NCI-H460 (cell line): ENCODE results near the gene SMOC2. TPM values are rescaled to one million over a fixed set of nuclear protein-coding genes. Genes with fewer than 3 reads are reported as not detected.
"Not testable (repeated sequence)": the region's sequence is repeated elsewhere in the genome, so short reads cannot be mapped to it uniquely, and the experiment has no call there.

ENCODE experiments used
- DNase-seq: peaks from one replicate; pipeline ENCODE4 v3.0.0-alpha.2; 2016; ENCODE audit warnings: low read depth; ENCODE audit errors: extremely low read depth
- total RNA-seq: library from RNA; depleted of rRNA; stranded (reverse); fragments of >200 nt; shearing (Covaris generic); gene quantifications from 2 replicates; pipeline ENCODE4 v1.2.3, GENCODE V29; 2014

SMOC2 gene
- total RNA-seq, 1 experiment from 2014 or later: not detected

- no peak for DNase-seq
Observed at GRCh38 chr6:168670401-168670985, 229.5 kb downstream of the SMOC2 start.

- no peak for DNase-seq
Observed at GRCh38 chr6:168671028-168671862, 230.3 kb downstream of the SMOC2 start.

- no peak for DNase-seq
Observed at GRCh38 chr6:168671863-168672546, 231.0 kb downstream of the SMOC2 start.

GRCh38 chr6:168674595-168674994 is 233.6 kb downstream of the SMOC2 start:
- no peak for DNase-seq

GRCh38 chr6:168675375-168675774 is 234.4 kb downstream of the SMOC2 start:
- DNase-seq: no peak

GRCh38 chr6:168675933-168676551 is 235.1 kb downstream of the SMOC2 start:
- no peak for DNase-seq

- DNase-seq: no peak
Observed at GRCh38 chr6:168676552-168677322, 235.8 kb downstream of the SMOC2 start.

GRCh38 chr6:168677323-168677781 is 236.4 kb downstream of the SMOC2 start:
- not testable (repeated sequence) for DNase-seq

- DNase-seq: no peak
Observed at GRCh38 chr6:168678077-168678476, 237.1 kb downstream of the SMOC2 start.

- no peak for DNase-seq
Observed at GRCh38 chr6:168678588-168678987, 237.6 kb downstream of the SMOC2 start.

- no peak for DNase-seq
Observed at GRCh38 chr6:168681748-168682147, 240.8 kb downstream of the SMOC2 start.

GRCh38 chr6:168683621-168684020 is 242.6 kb downstream of the SMOC2 start:
- DNase-seq: no peak

GRCh38 chr6:168684471-168684870 is 243.5 kb downstream of the SMOC2 start:
- DNase-seq: no peak

- no peak for DNase-seq
Observed at GRCh38 chr6:168684906-168685305, 243.9 kb downstream of the SMOC2 start.

GRCh38 chr6:168686029-168686738 is 245.2 kb downstream of the SMOC2 start:
- no peak for DNase-seq

GRCh38 chr6:168686831-168687730 is 246.1 kb downstream of the SMOC2 start:
- DNase-seq: no peak

- DNase-seq: no peak
Observed at GRCh38 chr6:168690271-168690670, 249.3 kb downstream of the SMOC2 start.

- no peak for DNase-seq
Observed at GRCh38 chr6:168691774-168692173, 250.8 kb downstream of the SMOC2 start.
